ENCODE data around the gene RETNLB.

Gene RETNLB, protein sequence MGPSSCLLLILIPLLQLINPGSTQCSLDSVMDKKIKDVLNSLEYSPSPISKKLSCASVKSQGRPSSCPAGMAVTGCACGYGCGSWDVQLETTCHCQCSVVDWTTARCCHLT

GRCh38 chr3:108757404-108757982 lies at the start of gene RETNLB:
Gene RETNLB, minus strand, starts transcription at chr3:108757410. Its CDS starts 225 bp downstream, at chr3:108757185.
- H3K4me3 ChIP-seq (ENCODE audit: low read length) = no peak within 1 kb of the TSS
- TF ChIP-seq, protein P1, sequence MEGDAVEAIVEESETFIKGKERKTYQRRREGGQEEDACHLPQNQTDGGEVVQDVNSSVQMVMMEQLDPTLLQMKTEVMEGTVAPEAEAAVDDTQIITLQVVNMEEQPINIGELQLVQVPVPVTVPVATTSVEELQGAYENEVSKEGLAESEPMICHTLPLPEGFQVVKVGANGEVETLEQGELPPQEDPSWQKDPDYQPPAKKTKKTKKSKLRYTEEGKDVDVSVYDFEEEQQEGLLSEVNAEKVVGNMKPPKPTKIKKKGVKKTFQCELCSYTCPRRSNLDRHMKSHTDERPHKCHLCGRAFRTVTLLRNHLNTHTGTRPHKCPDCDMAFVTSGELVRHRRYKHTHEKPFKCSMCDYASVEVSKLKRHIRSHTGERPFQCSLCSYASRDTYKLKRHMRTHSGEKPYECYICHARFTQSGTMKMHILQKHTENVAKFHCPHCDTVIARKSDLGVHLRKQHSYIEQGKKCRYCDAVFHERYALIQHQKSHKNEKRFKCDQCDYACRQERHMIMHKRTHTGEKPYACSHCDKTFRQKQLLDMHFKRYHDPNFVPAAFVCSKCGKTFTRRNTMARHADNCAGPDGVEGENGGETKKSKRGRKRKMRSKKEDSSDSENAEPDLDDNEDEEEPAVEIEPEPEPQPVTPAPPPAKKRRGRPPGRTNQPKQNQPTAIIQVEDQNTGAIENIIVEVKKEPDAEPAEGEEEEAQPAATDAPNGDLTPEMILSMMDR (conservative IDR thresholded peaks at IDR 0.05; ENCODE audit: low read depth, low read length) = no peak
- no peak for DNase-seq (ENCODE audit: low read depth)

DNA sequence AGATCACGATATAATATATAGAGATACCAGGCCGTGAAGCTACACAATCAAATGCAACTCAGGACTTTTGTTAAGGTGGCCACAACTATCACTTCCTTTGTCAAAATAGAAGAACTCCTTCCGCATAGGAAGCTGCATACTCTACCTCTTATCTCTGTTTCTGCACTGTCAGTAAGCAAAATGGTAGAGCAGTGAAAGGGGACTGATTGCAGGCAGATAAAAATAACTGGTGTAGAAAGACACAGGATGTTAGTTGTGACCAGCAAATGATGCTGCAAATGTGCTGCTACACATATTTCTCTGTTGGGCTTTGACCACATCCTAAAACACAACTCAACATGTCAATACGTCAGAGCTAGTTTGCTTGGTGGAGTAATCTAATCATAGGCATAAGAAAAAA lies 49.1 kb upstream of the RETNLB start:
- TF ChIP-seq, protein P1 (conservative IDR thresholded peaks at IDR 0.05; ENCODE audit: low read depth, low read length) = no peak
- DNase-seq (ENCODE audit: low read depth) = no peak
- no peak overlapping the region for H3K4me3 ChIP-seq (ENCODE audit: low read length)

DNA sequence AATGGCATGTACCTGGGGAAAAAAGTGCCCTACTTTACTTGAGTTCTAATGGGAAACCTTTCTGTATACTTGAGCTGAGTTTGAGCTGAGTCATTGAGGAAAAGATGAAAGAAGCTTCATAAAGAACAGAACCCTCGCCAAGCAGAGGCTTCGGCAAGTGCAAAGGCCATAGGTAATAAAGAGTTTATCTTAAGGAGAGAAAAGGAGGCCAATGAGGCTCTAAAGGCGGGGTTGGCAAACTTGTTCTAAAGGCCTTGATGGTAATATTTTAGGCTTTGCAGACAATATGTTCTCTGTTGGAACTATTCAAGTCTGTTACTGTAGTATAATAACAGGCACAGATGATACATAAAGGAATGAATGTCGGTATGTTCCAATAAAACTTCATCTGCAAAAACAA lies 47.8 kb upstream of the RETNLB start:
- TF ChIP-seq, protein P1 (conservative IDR thresholded peaks at IDR 0.05; ENCODE audit: low read depth, low read length) = no peak
- no peak overlapping the region for H3K4me3 ChIP-seq (ENCODE audit: low read length)
- DNase-seq (ENCODE audit: low read depth) = no peak

- DNase-seq (ENCODE audit: low read depth) = peak; percentile 38
- H3K4me3 ChIP-seq (ENCODE audit: low read length) = no peak overlapping the region
- TF ChIP-seq, protein P1 (conservative IDR thresholded peaks at IDR 0.05; ENCODE audit: low read depth, low read length) = no peak
These were observed 47.2 kb upstream of the RETNLB start for GRCh38 chr3:108804437-108804836.

DNA sequence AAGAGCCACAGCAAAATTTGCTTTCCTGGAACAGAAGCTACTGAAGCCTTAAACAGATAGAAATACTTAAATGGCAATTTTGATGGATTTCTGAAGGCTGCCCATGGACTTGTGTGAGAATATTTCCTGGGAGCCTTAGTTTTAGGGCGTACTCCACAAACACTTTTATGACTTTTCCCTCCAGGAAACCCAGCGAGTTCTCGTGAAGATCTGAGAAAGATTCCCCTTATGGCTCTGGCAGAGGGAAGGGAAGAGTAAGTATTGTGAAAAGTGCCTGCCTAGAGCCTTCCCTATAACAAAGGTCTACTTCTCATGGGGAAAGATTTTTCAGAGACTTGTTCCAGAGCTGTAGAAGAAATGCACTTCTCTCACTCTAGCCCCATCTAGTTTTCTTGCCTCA lies 34.3 kb upstream of the RETNLB start:
- TF ChIP-seq, protein P1 (conservative IDR thresholded peaks at IDR 0.05; ENCODE audit: low read depth, low read length) = no peak
- no peak overlapping the region for H3K4me3 ChIP-seq (ENCODE audit: low read length)
- no peak for DNase-seq (ENCODE audit: low read depth)

GRCh38 chr3:108780235-108780634 lies 23.0 kb upstream of the RETNLB start:
- no peak overlapping the region for H3K4me3 ChIP-seq (ENCODE audit: low read length)
- TF ChIP-seq, protein P1 (conservative IDR thresholded peaks at IDR 0.05; ENCODE audit: low read depth, low read length) = no peak
- DNase-seq (ENCODE audit: low read depth) = no peak

DNA sequence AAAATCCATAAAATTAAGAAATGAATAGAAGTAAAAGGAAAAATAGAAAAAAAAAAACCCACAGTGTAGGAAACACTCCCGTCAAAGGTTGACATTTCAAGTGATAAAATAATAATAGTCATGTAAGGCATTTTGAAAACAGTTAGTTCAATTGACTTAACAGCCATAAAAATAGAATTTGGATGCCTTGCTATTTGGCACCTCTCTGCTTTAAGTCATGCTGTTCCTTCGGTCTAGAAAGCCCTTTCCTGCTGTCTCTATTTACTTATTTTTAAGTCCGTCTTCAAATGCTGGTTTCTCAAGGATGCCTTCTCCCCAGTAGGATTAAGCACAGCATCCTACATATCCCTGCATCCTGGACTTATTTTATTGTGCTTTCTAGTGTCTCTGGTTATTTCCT lies 22.3 kb upstream of the RETNLB start:
- H3K4me3 ChIP-seq (ENCODE audit: low read length) = no peak overlapping the region
- TF ChIP-seq, protein P1 (conservative IDR thresholded peaks at IDR 0.05; ENCODE audit: low read depth, low read length) = no peak
- no peak for DNase-seq (ENCODE audit: low read depth)
